Measurements from ENCODE around the gene ADAMTSL2.

The ADAMTSL2 gene

DNA sequence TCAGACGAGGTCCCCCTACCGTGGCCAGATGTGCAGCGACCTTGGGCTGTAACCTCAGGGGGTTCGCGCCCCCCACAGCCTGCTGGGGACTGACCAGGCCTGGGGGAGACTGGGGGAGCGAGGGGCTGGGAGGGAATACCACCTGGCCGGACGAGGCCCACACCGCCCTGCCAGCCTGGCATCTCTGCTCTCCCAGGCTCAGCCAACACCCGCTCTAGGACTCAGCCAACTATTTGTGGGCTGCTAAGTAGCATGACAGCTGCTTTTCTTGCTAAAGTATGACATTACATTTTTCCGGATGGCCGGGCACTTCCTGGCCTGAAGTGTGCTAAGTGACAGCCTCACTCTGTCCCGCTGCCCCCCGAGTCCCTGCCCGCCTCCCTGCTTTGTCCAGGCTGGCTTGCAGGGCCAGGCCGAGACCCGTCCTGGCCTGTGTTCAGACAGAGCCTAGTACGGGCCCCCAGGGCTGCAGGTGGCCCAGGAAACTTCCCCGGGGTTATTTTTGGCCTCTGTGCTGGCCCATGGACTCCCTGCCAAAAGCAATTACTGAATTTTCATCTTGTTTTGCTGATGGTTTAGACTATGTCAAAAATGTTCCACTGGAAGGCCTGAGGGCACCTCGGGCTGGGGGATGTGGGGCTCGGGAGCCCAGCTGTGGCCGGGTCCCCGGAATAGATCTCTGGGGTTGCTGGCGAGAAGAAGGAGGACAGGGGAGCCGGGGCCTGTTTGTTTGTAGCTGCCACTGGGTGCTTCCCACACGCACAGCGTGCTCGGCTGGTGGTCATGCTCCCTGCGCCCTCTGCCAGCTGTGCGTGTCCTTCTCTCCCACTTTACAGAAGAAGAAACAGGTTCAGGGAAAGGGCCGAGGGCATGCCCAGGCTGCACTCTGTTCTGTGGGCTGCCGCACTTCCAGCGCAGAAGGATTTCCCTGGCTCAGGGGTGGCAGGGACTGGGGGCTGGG lies 42.2 kb upstream of the ADAMTSL2 start:
- H3K27me3 ChIP-seq (ENCODE audit: control insufficient read depth in 1 of 2, insufficient read depth in 2 of 2, low read length in 2 of 2), result peaks cover 0 to 4% of the 10 kb centered on the region in 2 donors
- H3K36me3 ChIP-seq (ENCODE audit: control insufficient read depth in 1 of 2, insufficient read depth in 2 of 2, low read length in 2 of 2), result no peaks in the 10 kb centered on the region
- no peaks in the 10 kb centered on the region for H3K9me3 ChIP-seq (ENCODE audit: control insufficient read depth in 1 of 2, low read length in 2 of 2)
- no peaks in the 10 kb centered on the region for H3K4me1 ChIP-seq (ENCODE audit: control insufficient read depth in 1 of 2, insufficient read depth in 2 of 2, low read length in 2 of 2)
- no peak overlapping the region for H3K4me3 ChIP-seq (ENCODE audit: low read depth in 1 of 2, low read length in 2 of 2)
- no peak overlapping the region for H3K9ac ChIP-seq (ENCODE audit: low read depth in 1 of 2, low read length in 2 of 2)
- H3K27ac ChIP-seq (ENCODE audit: low read depth, low read length), result no peak overlapping the region

DNA sequence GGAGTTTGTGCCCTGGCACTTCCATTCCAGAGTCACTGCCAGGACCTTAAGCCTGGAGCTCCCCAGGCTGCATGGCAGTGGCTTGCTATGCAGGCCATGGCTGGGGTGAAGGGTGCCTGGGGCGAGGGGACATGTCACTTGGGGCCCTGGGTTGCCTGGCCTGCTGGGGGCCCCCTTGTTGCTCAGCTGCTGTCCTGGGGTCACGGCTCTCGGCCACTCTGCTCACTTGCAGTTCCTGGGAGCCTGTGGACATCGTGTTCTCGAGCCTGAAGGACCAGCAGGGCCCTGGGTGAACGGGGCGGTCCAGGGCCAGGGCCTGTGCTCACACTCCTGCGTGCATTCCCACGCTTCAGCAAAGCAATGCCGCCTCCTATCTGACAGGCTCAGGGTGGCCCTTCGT lies 41.1 kb upstream of the ADAMTSL2 start:
- H3K27ac ChIP-seq (ENCODE audit: low read depth, low read length), result no peak overlapping the region
- peaks cover 0 to 4% of the 10 kb centered on the region in 2 donors for H3K4me1 ChIP-seq (ENCODE audit: control insufficient read depth in 1 of 2, insufficient read depth in 2 of 2, low read length in 2 of 2)
- peaks cover 0 to 8% of the 10 kb centered on the region in 2 donors for H3K27me3 ChIP-seq (ENCODE audit: control insufficient read depth in 1 of 2, insufficient read depth in 2 of 2, low read length in 2 of 2)
- no peaks in the 10 kb centered on the region for H3K9me3 ChIP-seq (ENCODE audit: control insufficient read depth in 1 of 2, low read length in 2 of 2)
- no peaks in the 10 kb centered on the region for H3K36me3 ChIP-seq (ENCODE audit: control insufficient read depth in 1 of 2, insufficient read depth in 2 of 2, low read length in 2 of 2)
- H3K4me3 ChIP-seq (ENCODE audit: low read depth in 1 of 2, low read length in 2 of 2), result no peak overlapping the region
- no peak overlapping the region for H3K9ac ChIP-seq (ENCODE audit: low read depth in 1 of 2, low read length in 2 of 2)

DNA sequence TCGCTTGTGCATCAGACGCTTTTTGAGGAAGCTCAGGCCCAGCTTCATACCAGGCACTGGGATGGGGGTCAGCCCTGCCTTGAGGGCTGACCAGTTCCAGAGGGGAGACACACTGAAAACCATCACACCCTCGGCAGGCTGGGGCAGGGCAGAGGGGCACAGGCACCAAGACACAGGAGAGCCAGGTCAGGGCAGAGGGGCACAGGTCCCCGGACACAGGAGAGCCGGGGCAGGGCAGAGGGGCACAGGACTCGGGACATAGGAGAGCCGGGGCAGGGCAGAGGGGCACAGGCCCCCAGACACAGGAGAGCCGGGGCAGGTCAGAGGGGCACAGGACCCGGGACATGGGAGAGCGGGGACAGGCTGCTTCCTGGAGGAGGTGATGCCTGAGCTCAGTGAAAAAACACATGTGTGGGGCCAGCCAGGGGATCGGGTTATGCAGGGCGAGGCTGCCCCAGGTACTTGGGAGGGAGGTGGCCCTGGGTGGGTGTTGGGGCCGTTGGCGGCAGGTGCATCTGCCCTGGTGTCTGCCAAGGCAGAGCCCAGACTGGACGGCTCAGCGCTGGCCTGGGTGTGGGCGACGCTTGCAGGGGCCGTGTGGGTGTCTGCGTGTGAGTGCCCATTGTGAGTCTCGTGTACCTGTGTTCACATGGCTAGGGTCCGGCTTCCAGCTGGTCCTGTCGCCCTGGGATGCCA lies 40.5 kb upstream of the ADAMTSL2 start:
- Histone ChIP-seq H3K27ac (ENCODE audit: low read depth, low read length) (no peak overlapping the region), H3K4me3 (ENCODE audit: low read depth in 1 of 2, low read length in 2 of 2) (no peak overlapping the region), H3K36me3 (ENCODE audit: control insufficient read depth in 1 of 2, insufficient read depth in 2 of 2, low read length in 2 of 2) (no peaks in the 10 kb centered on the region), H3K9ac (ENCODE audit: low read depth in 1 of 2, low read length in 2 of 2) (no peak overlapping the region), H3K4me1 (ENCODE audit: control insufficient read depth in 1 of 2, insufficient read depth in 2 of 2, low read length in 2 of 2) (peaks cover 0 to 10% of the 10 kb centered on the region in 2 donors), H3K27me3 (ENCODE audit: control insufficient read depth in 1 of 2, insufficient read depth in 2 of 2, low read length in 2 of 2) (peaks cover 0 to 13% of the 10 kb centered on the region in 2 donors), H3K9me3 (ENCODE audit: control insufficient read depth in 1 of 2, low read length in 2 of 2) (no peaks in the 10 kb centered on the region)

DNA sequence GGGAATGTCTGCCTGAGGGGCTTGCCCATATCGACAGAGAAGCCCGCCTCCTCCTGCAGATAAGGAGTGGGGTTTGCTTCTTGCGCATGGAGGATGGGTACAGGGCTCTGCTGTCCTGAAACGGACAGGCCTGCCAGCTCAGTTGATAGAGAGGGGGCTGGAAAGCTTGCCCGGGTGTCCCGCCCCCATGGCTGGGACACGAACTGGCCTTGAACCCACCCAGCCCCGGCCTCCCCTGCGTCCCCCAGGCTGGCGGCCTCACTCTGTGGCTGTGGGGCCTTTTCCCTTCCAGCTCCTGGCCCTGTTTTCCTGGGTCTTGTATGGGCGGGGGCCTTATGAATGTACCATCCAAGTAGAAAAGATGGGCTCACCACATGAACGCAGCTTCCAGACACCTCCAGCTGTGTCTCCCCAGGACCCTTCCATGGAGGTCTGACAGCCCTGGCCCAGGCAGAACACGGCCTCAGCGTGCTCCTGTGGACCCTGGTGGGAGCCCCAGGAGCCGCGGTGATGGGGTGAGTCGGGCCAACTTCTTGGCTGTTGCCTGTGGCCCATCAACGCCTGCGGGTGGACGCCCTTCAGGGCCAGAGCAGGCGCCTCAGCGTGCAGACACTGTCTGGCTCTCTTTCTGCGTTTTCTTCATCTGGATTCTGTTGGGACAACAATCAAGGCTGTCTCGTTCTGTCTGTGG lies 39.7 kb upstream of the ADAMTSL2 start:
- no peak overlapping the region for H3K27ac ChIP-seq (ENCODE audit: low read depth, low read length)
- no peaks in the 10 kb centered on the region for H3K36me3 ChIP-seq (ENCODE audit: control insufficient read depth in 1 of 2, insufficient read depth in 2 of 2, low read length in 2 of 2)
- H3K9ac ChIP-seq (ENCODE audit: low read depth in 1 of 2, low read length in 2 of 2), result no peak overlapping the region
- peaks cover 0 to 13% of the 10 kb centered on the region in 2 donors for H3K27me3 ChIP-seq (ENCODE audit: control insufficient read depth in 1 of 2, insufficient read depth in 2 of 2, low read length in 2 of 2)
- peaks cover 0 to 10% of the 10 kb centered on the region in 2 donors for H3K4me1 ChIP-seq (ENCODE audit: control insufficient read depth in 1 of 2, insufficient read depth in 2 of 2, low read length in 2 of 2)
- H3K4me3 ChIP-seq (ENCODE audit: low read depth in 1 of 2, low read length in 2 of 2), result no peak overlapping the region
- no peaks in the 10 kb centered on the region for H3K9me3 ChIP-seq (ENCODE audit: control insufficient read depth in 1 of 2, low read length in 2 of 2)

DNA sequence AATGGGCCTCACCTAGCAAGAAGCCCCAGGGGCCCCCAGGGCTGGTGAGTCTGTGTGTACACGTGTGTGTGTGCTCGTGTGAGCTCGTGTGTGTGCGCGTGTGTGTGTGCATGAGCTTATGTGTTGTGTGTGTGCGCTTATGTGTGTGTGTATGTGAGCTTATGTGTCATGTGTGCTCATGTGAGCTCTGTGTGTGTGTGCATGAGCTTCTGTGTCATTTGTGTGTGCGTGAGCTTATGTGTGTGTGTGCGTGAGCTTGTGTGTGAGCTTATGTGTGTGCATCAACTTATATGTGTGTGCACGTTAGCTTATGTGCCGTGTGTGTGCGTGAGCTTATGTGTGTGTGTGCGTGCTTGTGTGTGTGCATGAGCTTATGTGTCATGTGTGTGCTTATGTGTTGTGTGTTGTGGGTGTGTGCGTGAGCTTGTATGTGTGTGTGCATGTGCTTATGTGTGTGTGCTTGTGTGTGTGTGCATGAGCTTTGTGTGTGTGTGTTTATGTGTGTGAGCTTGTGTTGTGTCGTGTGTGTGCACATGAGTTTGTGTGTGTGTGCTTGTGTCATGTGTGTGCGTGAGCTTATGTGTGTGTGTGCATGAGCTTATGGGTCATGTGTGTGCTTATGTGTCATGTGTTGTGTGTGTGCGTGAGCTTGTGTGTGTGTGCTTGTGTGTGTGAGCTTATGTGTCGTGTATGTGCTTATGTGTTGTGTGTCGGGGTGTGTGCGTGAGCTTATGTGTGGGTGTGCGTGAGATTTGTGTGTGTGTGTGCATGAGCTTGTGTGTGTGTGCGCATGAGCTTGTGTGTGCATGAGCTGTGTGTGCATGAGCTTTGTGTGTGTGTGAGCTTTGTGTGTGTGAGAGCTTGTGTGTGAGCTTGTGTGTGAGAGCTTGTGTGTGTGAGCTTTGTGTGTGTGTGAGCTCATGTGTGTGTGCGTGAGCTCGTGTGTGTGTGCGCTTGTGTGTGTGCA lies 38.9 kb upstream of the ADAMTSL2 start:
- Histone ChIP-seq H3K27me3 (ENCODE audit: control insufficient read depth in 1 of 2, insufficient read depth in 2 of 2, low read length in 2 of 2) (peaks cover 0 to 10% of the 10 kb centered on the region in 2 donors), H3K9ac (ENCODE audit: low read depth in 1 of 2, low read length in 2 of 2) (no peak overlapping the region), H3K27ac (ENCODE audit: low read depth, low read length) (no peak overlapping the region), H3K9me3 (ENCODE audit: control insufficient read depth in 1 of 2, low read length in 2 of 2) (no peaks in the 10 kb centered on the region), H3K4me1 (ENCODE audit: control insufficient read depth in 1 of 2, insufficient read depth in 2 of 2, low read length in 2 of 2) (peaks cover 0 to 10% of the 10 kb centered on the region in 2 donors), H3K4me3 (ENCODE audit: low read depth in 1 of 2, low read length in 2 of 2) (no peak overlapping the region), H3K36me3 (ENCODE audit: control insufficient read depth in 1 of 2, insufficient read depth in 2 of 2, low read length in 2 of 2) (no peaks in the 10 kb centered on the region)

DNA sequence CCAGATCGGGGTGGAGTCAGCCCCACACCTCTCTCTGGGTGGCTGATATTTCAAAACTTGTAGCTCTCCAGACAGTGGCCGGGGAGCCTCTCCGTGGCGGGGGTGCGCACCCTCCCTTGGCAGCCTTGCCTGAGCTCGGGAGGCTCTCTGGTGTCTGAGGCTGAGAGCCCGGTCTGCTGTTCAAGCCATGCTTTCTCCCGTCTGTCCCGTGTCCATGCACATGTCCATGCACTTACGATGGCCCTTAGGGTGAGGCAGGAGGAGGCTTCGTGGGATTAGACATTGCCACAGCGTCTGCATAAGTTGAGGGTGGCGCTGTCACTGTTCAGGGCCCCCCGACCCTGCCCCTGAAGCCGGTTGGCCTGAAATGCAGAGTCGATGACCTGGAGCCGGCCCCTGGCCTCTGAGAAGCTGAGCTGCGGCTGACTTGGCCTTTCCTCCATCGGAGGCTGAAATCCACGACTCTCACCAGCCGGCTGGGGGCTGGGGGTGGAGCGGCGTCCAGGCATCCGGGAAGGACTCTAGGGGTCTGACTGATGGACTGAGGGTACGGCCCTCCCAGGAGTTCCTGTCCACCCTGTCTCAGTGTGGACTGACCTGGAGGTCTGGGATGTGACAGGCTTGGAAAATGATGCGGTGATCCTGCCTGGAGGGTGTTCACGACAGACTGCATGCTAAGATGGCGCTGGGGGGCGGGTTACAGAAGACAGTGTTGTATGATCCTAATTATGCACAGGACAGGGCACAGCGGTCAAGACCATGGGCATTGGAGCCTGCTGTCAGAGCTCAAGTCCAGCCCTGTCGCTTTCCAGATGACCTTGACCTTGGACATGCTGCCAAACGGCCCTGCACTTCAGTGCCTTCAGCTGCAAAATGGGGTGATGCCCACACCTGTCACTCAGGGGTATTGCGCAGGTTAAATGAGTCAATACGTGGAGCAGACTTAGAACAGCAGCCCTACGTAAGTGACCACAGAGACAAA lies 37.4 kb upstream of the ADAMTSL2 start:
- no peaks in the 10 kb centered on the region for H3K36me3 ChIP-seq (ENCODE audit: control insufficient read depth in 1 of 2, insufficient read depth in 2 of 2, low read length in 2 of 2)
- H3K4me3 ChIP-seq (ENCODE audit: low read depth in 1 of 2, low read length in 2 of 2), result no peak overlapping the region
- peaks cover 0 to 10% of the 10 kb centered on the region in 2 donors for H3K27me3 ChIP-seq (ENCODE audit: control insufficient read depth in 1 of 2, insufficient read depth in 2 of 2, low read length in 2 of 2)
- peaks cover 0 to 10% of the 10 kb centered on the region in 2 donors for H3K4me1 ChIP-seq (ENCODE audit: control insufficient read depth in 1 of 2, insufficient read depth in 2 of 2, low read length in 2 of 2)
- H3K9me3 ChIP-seq (ENCODE audit: control insufficient read depth in 1 of 2, low read length in 2 of 2), result peaks cover 6 to 10% of the 10 kb centered on the region in 2 donors
- H3K9ac ChIP-seq (ENCODE audit: low read depth in 1 of 2, low read length in 2 of 2), result no peak overlapping the region
- no peak overlapping the region for H3K27ac ChIP-seq (ENCODE audit: low read depth, low read length)

DNA sequence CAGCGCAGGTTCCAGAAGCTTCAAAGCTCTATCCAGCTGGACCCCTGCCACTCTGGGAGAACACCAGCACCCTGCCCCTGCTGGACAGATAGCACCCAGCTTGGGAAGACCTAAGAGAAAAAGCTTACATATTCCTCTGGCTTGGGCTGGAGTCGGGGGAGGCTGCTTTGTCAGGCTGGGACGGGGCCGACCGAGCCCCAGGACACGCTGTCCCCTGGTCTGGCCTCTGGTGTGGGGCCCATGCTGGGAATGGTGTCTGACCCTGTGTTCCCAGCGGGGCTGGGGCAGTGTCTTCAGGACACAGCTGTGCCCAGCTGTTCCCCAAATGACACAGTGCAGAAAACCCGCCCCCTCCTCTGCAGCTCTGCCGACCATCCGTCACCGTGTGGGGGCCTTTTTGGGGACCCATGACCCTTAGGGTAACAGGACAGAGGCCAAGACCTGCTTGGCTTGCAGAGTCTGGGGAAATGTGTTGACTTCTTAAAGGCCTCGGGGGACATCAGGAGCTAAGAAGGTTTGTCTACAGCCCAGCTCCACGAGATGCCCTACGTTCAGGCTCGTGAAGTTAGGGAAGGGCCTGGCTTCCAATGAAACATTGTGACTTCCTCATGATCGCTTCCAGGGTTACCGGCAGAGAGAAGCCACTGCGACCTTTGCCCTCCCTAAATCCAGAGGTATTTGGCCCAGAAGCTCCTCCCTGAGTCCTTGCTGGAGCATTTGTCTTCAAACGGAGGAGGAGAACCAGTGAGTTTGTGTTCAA lies 35.2 kb upstream of the ADAMTSL2 start:
- H3K27me3 ChIP-seq (ENCODE audit: control insufficient read depth in 1 of 2, insufficient read depth in 2 of 2, low read length in 2 of 2), result peaks cover 0 to 10% of the 10 kb centered on the region in 2 donors
- no peaks in the 10 kb centered on the region for H3K36me3 ChIP-seq (ENCODE audit: control insufficient read depth in 1 of 2, insufficient read depth in 2 of 2, low read length in 2 of 2)
- no peak overlapping the region for H3K4me3 ChIP-seq (ENCODE audit: low read depth in 1 of 2, low read length in 2 of 2)
- H3K27ac ChIP-seq (ENCODE audit: low read depth, low read length), result no peak overlapping the region
- H3K4me1 ChIP-seq (ENCODE audit: control insufficient read depth in 1 of 2, insufficient read depth in 2 of 2, low read length in 2 of 2), result peaks cover 0 to 10% of the 10 kb centered on the region in 2 donors
- H3K9ac ChIP-seq (ENCODE audit: low read depth in 1 of 2, low read length in 2 of 2), result no peak overlapping the region
- H3K9me3 ChIP-seq (ENCODE audit: control insufficient read depth in 1 of 2, low read length in 2 of 2), result peaks cover 11 to 12% of the 10 kb centered on the region in 2 donors

DNA sequence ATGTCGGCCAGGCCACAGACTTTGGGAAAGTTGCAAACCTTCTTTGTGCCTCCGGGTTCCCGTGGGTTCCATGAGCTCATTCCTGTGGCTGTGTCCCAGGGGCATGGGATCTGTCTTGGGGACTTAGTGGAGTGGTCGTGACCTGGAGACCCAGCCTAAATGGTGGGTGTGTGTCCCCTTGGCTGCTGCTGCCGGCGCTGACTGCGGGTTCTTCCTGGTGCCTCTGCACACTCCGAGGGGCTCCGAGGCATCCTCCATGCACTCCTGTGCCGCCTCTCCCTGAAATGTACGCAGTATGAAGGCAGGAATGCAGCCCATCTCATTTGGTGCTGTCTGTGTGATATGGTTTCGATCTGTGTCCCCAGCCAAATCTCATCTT lies 34.6 kb upstream of the ADAMTSL2 start:
- Histone ChIP-seq H3K9me3 (ENCODE audit: control insufficient read depth in 1 of 2, low read length in 2 of 2) (peaks cover 11 to 12% of the 10 kb centered on the region in 2 donors), H3K4me1 (ENCODE audit: control insufficient read depth in 1 of 2, insufficient read depth in 2 of 2, low read length in 2 of 2) (peaks cover 0 to 10% of the 10 kb centered on the region in 2 donors), H3K27me3 (ENCODE audit: control insufficient read depth in 1 of 2, insufficient read depth in 2 of 2, low read length in 2 of 2) (peaks cover 0 to 10% of the 10 kb centered on the region in 2 donors), H3K9ac (ENCODE audit: low read depth in 1 of 2, low read length in 2 of 2) (no peak overlapping the region), H3K4me3 (ENCODE audit: low read depth in 1 of 2, low read length in 2 of 2) (no peak overlapping the region), H3K36me3 (ENCODE audit: control insufficient read depth in 1 of 2, insufficient read depth in 2 of 2, low read length in 2 of 2) (no peaks in the 10 kb centered on the region), H3K27ac (ENCODE audit: low read depth, low read length) (no peak overlapping the region)

All from duodenal mucosa (tissue), 2 donors.